ENCODE data around the gene DNAJC16.
A peak's percentile ranks its signal among the peaks of the same experiment; 100 is the strongest.

The DNAJC16 gene

DNA sequence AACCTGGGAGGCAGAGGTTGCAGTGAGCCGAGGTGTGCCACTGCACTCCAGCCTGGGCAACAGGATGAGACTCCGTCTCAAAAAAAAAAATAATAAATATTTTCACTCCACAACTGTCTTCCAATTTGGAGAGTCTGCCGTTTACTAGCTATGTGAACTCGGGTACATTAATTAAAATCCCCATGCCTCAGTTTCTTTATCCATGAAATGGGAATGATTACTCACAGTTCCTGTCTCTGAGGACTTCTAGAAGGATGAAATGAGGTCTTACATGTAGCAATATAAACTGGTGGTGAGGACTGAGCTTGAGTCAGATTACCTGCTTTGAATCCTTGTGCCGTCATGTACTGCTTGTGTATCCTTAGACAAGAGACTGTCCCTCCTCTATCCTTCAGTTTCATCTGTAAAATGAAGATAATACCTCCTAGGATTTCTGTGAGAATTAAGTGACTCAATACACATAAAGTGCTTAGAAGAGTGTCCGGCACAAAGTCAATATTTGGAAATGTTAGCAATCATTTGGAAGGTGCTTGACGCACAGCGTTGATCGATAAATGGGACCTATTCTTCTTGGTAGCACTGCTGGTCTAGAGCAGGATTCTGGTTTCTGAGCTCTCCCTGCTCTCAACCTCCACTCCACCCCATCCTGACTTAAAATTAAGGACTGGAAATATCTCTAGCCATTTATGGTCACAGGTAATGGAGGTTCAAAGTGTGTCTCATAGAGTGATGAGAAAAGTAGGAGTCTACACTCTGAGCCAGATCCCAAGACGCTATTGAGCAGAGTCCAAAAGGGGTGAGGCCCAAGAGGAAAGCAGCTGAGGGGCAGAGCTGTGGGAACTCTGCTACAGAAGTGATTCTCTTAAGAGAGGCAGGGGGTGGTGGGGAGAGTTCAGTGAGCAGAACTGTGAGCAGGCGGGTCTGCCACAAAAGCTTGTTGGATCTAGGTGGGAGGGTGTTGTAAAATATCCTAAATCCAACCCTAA, 79.0 kb downstream of the DNAJC16 start:
- Histone ChIP-seq H3K4me3 (ENCODE audit: low read length) (no peak overlapping the region), H3K9ac (ENCODE audit: low read length) (peak overlapping the region; percentile 5), H3K27me3 (ENCODE audit: control insufficient read depth, insufficient read depth, low read length) (no peaks in the 10 kb centered on the region), H3K4me1 (ENCODE audit: control insufficient read depth, insufficient read depth, low read length) (peaks cover 21% of the 10 kb centered on the region), H3K9me3 (ENCODE audit: control insufficient read depth, low read length) (no peaks in the 10 kb centered on the region), H3K36me3 (ENCODE audit: control insufficient read depth, insufficient read depth, low read length) (no peaks in the 10 kb centered on the region)

DNA sequence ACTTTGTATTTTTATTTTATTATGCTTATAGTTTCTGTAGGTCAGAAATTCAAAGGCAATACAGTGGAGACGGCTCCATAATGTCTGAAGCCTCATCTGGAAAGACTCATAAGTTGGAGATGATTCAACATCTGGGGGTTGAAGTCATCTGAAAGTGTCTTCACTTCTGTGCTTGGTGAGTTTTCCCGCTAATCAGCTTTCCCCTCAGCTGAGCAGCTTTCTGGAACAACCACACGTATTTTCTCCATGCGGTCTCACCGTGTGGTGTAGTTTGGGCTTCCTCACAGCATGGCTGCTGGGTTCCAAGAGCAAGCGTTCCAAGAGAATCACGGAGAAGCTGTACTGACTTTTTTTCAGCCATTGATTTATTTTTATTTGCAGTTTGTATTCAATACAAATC, 83.0 kb downstream of the DNAJC16 start:
- Histone ChIP-seq H3K27me3 (ENCODE audit: control insufficient read depth, insufficient read depth, low read length) (no peaks in the 10 kb centered on the region), H3K4me1 (ENCODE audit: control insufficient read depth, insufficient read depth, low read length) (peaks cover 5% of the 10 kb centered on the region), H3K4me3 (ENCODE audit: low read length) (no peak overlapping the region), H3K9ac (ENCODE audit: low read length) (no peak overlapping the region), H3K36me3 (ENCODE audit: control insufficient read depth, insufficient read depth, low read length) (no peaks in the 10 kb centered on the region), H3K9me3 (ENCODE audit: control insufficient read depth, low read length) (no peaks in the 10 kb centered on the region)

GRCh38 chr1:15610167-15610566, 83.5 kb downstream of the DNAJC16 start:
- Histone ChIP-seq H3K36me3 (ENCODE audit: control insufficient read depth, insufficient read depth, low read length) (no peaks in the 10 kb centered on the region), H3K4me1 (ENCODE audit: control insufficient read depth, insufficient read depth, low read length) (peaks cover 5% of the 10 kb centered on the region), H3K9ac (ENCODE audit: low read length) (no peak overlapping the region)

GRCh38 chr1:15616373-15617172, 89.9 kb downstream of the DNAJC16 start:
- Histone ChIP-seq H3K4me3 (ENCODE audit: low read length) (peak overlapping the region; percentile 51), H3K9ac (ENCODE audit: low read length) (peak overlapping the region; percentile 83), H3K27me3 (ENCODE audit: control insufficient read depth, insufficient read depth, low read length) (no peaks in the 10 kb centered on the region), H3K9me3 (ENCODE audit: control insufficient read depth, low read length) (no peaks in the 10 kb centered on the region), H3K36me3 (ENCODE audit: control insufficient read depth, insufficient read depth, low read length) (no peaks in the 10 kb centered on the region), H3K4me1 (ENCODE audit: control insufficient read depth, insufficient read depth, low read length) (peaks cover 35% of the 10 kb centered on the region)

More at GRCh38 chr1:15610167-15610566, 83.5 kb downstream of the DNAJC16 start:
- Histone ChIP-seq H3K4me3 (ENCODE audit: low read length) (no peak overlapping the region), H3K27me3 (ENCODE audit: control insufficient read depth, insufficient read depth, low read length) (no peaks in the 10 kb centered on the region), H3K9me3 (ENCODE audit: control insufficient read depth, low read length) (no peaks in the 10 kb centered on the region)

- Histone ChIP-seq H3K36me3 (ENCODE audit: control insufficient read depth, insufficient read depth, low read length) (no peaks in the 10 kb centered on the region), H3K4me3 (ENCODE audit: low read length) (peak within 1 kb of the TSS; percentile 51), H3K4me1 (ENCODE audit: control insufficient read depth, insufficient read depth, low read length) (peaks cover 35% of the 10 kb centered on the region), H3K9ac (ENCODE audit: low read length) (peak within 1 kb of the TSS; percentile 83), H3K9me3 (ENCODE audit: control insufficient read depth, low read length) (no peaks in the 10 kb centered on the region), H3K27me3 (ENCODE audit: control insufficient read depth, insufficient read depth, low read length) (no peaks in the 10 kb centered on the region)
Measured at GRCh38 chr1:15617173-15618076, 90.8 kb downstream of the DNAJC16 start, which contains the start of gene DDI2. DDI2 (plus strand) TSS chr1:15617458; CDS start chr1:15617671, 213 bp downstream.

GRCh38 chr1:15618077-15618654, 91.5 kb downstream of the DNAJC16 start:
- Histone ChIP-seq H3K4me1 (ENCODE audit: control insufficient read depth, insufficient read depth, low read length) (peaks cover 35% of the 10 kb centered on the region), H3K9me3 (ENCODE audit: control insufficient read depth, low read length) (no peaks in the 10 kb centered on the region), H3K27me3 (ENCODE audit: control insufficient read depth, insufficient read depth, low read length) (no peaks in the 10 kb centered on the region), H3K4me3 (ENCODE audit: low read length) (peak overlapping the region; percentile 23), H3K36me3 (ENCODE audit: control insufficient read depth, insufficient read depth, low read length) (no peaks in the 10 kb centered on the region), H3K9ac (ENCODE audit: low read length) (peak overlapping the region; percentile 80)

DNA sequence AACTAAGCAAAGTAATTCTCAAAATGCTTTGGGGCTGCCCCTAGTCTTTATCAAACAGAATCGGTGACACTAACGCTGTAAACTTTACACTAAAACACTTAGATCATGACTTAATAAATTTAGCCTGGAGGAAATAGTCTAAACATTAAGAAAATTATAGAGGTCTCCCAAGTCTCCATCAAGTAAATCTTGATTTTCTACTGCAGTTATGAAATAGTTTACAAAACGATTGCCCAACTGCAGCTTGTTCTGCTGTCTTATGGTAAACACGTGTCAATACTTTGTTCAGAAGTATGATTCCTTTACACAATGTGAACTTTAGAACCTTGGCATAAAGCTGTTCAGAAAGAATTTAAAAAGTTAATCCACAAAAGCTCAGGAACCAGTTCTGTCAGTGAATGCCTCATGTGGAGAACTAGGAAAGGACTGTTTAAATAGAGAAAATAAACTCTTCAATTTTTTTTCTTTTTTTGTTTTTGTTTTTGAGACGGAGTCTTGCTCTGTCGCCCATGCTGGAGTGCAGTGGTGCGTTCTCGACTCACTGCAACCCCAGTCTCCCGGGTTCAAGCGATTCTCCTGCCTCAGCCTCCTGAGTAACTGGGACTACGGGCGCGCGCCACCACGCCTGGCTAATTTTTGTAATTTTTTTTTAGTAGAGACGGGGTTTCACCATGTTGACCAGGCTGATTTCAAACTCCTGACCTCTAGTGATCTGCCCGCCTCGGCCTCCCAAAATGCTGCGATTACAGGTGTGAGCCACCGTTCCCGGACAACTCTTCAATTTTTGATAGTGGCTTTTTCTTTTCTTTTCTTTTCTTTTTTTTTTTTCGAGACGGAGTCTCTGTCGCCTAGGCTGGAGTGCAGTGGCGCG, 92.2 kb downstream of the DNAJC16 start:
- H3K9ac ChIP-seq (ENCODE audit: low read length): peak overlapping the region; percentile 80
- H3K9me3 ChIP-seq (ENCODE audit: control insufficient read depth, low read length): no peaks in the 10 kb centered on the region
- H3K4me3 ChIP-seq (ENCODE audit: low read length): peak overlapping the region; percentile 23
- H3K27me3 ChIP-seq (ENCODE audit: control insufficient read depth, insufficient read depth, low read length): no peaks in the 10 kb centered on the region
- peaks cover 35% of the 10 kb centered on the region for H3K4me1 ChIP-seq (ENCODE audit: control insufficient read depth, insufficient read depth, low read length)
- H3K36me3 ChIP-seq (ENCODE audit: control insufficient read depth, insufficient read depth, low read length): no peaks in the 10 kb centered on the region

DNA sequence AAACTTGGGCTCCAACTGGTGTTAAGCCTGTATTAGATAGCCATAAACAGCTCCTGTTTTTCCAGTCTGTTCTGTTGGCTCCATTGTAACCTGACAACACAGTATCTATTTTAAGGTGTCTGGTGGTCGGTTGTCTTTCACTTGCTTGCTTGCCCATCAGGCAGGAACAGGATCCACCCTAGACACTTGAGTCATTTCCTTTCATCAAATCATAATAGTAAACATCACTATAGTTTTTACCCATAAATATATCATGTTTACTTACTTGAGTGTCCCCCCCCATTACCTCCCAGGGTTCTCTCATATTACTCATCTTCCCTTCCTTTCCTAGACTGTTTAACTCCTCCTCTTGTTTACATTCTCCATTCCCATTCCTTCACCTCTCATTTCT, 93.5 kb downstream of the DNAJC16 start:
- Histone ChIP-seq H3K4me1 (ENCODE audit: control insufficient read depth, insufficient read depth, low read length) (peaks cover 35% of the 10 kb centered on the region), H3K27me3 (ENCODE audit: control insufficient read depth, insufficient read depth, low read length) (no peaks in the 10 kb centered on the region), H3K9me3 (ENCODE audit: control insufficient read depth, low read length) (no peaks in the 10 kb centered on the region), H3K36me3 (ENCODE audit: control insufficient read depth, insufficient read depth, low read length) (no peaks in the 10 kb centered on the region), H3K4me3 (ENCODE audit: low read length) (no peak overlapping the region), H3K9ac (ENCODE audit: low read length) (no peak overlapping the region)

DNA sequence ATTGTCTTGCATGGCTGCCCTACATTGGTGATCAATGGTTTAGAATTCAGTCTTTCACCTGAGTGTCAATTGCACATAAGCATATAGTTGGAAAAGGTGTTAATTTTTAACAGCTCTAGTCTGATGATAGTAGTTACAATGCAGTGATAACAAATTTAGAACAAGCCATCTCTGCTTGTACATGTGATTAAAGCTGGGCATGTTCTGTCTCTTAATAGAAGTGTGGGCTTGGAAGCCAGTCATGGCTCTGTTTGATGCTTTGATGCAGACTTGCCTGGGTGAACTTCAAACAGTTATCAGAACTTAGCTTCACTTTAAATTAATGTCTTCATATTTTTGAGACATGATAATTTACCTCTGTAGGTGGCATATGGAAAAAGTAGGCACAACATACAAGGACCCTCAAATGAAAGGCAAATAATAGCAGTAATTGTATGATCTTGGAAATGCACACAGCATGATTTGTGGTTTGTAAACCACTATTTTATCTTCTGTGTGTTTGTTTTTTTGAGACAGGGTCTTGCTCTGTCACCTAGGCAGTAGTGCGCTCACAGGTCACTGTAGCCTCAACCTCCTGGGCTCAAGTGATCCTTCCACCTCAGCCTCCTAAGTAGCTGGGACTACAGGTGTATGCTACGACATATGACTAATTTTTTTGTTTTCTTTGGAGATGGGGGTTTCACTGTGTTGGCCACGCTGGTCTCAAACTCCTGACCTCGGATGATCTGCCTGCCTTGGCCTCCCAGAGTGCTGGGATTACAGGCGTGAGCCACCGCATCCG, 94.4 kb downstream of the DNAJC16 start:
- Histone ChIP-seq H3K9ac (ENCODE audit: low read length) (no peak overlapping the region), H3K9me3 (ENCODE audit: control insufficient read depth, low read length) (no peaks in the 10 kb centered on the region), H3K27me3 (ENCODE audit: control insufficient read depth, insufficient read depth, low read length) (no peaks in the 10 kb centered on the region), H3K4me1 (ENCODE audit: control insufficient read depth, insufficient read depth, low read length) (peaks cover 28% of the 10 kb centered on the region), H3K36me3 (ENCODE audit: control insufficient read depth, insufficient read depth, low read length) (no peaks in the 10 kb centered on the region), H3K4me3 (ENCODE audit: low read length) (no peak overlapping the region)

- H3K9me3 ChIP-seq (ENCODE audit: control insufficient read depth, low read length): no peaks in the 10 kb centered on the region
- no peaks in the 10 kb centered on the region for H3K27me3 ChIP-seq (ENCODE audit: control insufficient read depth, insufficient read depth, low read length)
- no peak overlapping the region for H3K9ac ChIP-seq (ENCODE audit: low read length)
- H3K4me3 ChIP-seq (ENCODE audit: low read length): no peak overlapping the region
- H3K4me1 ChIP-seq (ENCODE audit: control insufficient read depth, insufficient read depth, low read length): peaks cover 21% of the 10 kb centered on the region
- no peaks in the 10 kb centered on the region for H3K36me3 ChIP-seq (ENCODE audit: control insufficient read depth, insufficient read depth, low read length)
Measured at GRCh38 chr1:15621975-15622374, 95.3 kb downstream of the DNAJC16 start.
